GM12875 (cell line): ENCODE data around the gene UBE2S.

Experiments used
- H3K4me3 ChIP-seq: one replicate; pipeline ENCODE4 v1.5.1; 2011; ENCODE audit warnings: low read depth, low read length, control low read depth
- TF ChIP-seq, protein P1 (sequence below): IDR thresholded peaks from 2 replicates; pipeline ENCODE4 v1.5.1; 2011; ENCODE audit warnings: low read depth, mild to moderate bottlenecking, control low read depth, inconsistent platforms, low read length, moderate library complexity, borderline replicate concordance; ENCODE audit not compliant: insufficient read depth

UBE2S gene

GRCh38 chr19:55407550-55407799 lies at the start of gene UBE2S:
Gene UBE2S, minus strand, starts transcription at chr19:55407788. Its CDS starts 199 bp downstream, at chr19:55407589.
- H3K4me3 ChIP-seq = peak within 1 kb of the TSS; percentile 97

GRCh38 chr19:55456347-55456746 lies 48.8 kb upstream of the UBE2S start:
- TF ChIP-seq, protein P1, sequence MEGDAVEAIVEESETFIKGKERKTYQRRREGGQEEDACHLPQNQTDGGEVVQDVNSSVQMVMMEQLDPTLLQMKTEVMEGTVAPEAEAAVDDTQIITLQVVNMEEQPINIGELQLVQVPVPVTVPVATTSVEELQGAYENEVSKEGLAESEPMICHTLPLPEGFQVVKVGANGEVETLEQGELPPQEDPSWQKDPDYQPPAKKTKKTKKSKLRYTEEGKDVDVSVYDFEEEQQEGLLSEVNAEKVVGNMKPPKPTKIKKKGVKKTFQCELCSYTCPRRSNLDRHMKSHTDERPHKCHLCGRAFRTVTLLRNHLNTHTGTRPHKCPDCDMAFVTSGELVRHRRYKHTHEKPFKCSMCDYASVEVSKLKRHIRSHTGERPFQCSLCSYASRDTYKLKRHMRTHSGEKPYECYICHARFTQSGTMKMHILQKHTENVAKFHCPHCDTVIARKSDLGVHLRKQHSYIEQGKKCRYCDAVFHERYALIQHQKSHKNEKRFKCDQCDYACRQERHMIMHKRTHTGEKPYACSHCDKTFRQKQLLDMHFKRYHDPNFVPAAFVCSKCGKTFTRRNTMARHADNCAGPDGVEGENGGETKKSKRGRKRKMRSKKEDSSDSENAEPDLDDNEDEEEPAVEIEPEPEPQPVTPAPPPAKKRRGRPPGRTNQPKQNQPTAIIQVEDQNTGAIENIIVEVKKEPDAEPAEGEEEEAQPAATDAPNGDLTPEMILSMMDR = no peak
- H3K4me3 ChIP-seq = no peak overlapping the region

DNA sequence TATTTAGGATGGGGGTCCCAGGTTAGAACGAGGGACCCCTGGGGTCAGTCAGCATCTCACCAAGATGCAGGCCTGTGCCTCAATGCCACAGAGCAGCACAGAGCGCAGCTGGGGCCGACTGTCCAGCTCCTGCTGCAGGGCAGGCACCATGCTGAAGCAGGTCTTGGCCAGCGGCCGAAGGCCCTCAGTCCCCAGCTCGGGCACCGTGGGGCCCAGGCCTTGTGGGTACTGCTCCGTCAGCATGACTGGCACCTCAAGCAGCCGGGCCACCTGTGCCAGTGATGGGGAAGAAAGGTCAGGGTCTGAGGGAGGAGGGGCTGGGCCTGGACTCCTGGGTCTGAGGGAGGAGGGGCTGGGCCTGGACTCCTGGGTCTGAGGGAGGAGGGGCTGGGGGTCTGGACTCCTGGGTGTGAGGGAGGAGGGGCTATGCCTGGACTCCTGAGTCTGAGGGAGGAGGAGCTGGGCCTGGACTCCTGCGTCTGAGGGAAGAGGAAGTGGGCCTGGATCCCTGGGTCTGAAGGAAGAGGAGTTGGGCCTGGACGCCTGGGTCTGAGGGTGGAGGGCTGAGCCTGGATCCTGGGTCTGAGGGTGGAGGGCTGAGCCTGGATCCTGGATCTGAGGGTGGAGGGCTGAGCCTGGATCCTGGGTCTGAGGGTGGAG lies 48.1 kb upstream of the UBE2S start:
- no peak overlapping the region for H3K4me3 ChIP-seq
- TF ChIP-seq, protein P1 = no peak

GRCh38 chr19:55454787-55455243 lies 47.2 kb upstream of the UBE2S start:
- TF ChIP-seq, protein P1 = peak; percentile 76
- no peak overlapping the region for H3K4me3 ChIP-seq

- no peak overlapping the region for H3K4me3 ChIP-seq
- TF ChIP-seq, protein P1 = no peak
Measured at GRCh38 chr19:55453511-55454260, 46.1 kb upstream of the UBE2S start.

- no peak overlapping the region for H3K4me3 ChIP-seq
- TF ChIP-seq, protein P1 = no peak
Measured at GRCh38 chr19:55452749-55453346, 45.3 kb upstream of the UBE2S start.

DNA sequence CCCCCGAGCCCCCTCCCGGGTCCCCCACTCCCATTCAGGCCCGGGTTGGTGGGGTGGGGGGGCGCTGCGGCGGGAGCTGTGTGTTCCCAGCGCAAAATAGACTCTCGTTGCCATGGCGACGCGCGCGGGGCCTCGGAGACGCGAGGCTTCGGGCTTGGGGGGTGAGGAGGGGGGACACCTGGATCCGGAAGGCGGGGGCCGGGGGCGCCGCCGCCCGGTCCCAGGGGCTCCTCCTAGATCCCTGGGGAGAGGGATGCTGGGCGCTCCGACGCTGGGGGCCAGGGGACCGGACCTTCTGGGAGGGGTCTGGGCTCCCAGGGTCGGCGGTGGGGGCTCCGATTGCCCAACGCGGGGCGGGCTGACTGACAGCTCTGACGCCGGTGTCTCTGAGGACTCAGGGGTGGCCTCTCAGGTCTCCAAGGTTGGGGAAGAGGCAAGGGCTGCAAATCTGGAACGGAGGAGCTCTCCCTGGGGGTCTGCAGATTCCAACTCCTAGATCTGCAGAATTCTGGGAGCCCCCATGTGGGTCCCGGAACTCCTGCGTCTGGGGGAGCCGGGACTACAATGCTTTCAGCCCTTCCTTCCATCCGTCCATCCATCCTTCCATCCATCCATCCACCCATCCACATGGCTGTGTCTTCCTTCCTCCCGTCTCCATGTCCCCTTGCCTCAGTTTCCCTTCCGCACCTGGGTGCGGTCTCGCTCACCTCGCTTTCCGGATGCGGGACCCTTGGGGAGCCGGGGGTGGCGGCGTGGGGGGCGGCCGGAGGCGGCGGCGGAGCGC lies 44.6 kb upstream of the UBE2S start:
- TF ChIP-seq, protein P1 = no peak
- no peak overlapping the region for H3K4me3 ChIP-seq
